SK-N-SH (cell line): ENCODE data around the gene GBA3. TPM values are rescaled to one million over a fixed set of nuclear protein-coding genes. Genes with fewer than 3 reads are reported as not detected.

Experiments used
- CTCF ChIA-PET: fragments of 300-600, 350-600 bp; formaldehyde crosslinking; extraction: SDS; loops from one replicate; lab custom pipeline; 2021; lab: Yijun Ruan, JAX
- POLR2A ChIA-PET: fragments of 350-600 bp; sonication (Branson Sonifier 250); formaldehyde crosslinking; extraction: SDS; loops from one replicate; lab custom pipeline; 2020; ENCODE audit warnings: antibody characterized with exemption, inconsistent platforms; lab: Yijun Ruan, JAX
- DNase-seq: peaks from one replicate; pipeline ENCODE4 v3.0.0; 2012
- H2AFZ ChIP-seq: fragments of 200-600 bp; sonication (generic); 2 replicates; pipeline ENCODE4 v1.8.1; 2016; ENCODE audit warnings: antibody characterized with exemption, mild to moderate bottlenecking, low read depth
- H3F3A ChIP-seq: fragments of 200-600 bp; sonication (generic); replicated peaks from 2 replicates; pipeline ENCODE3; 2016; ENCODE audit warnings: antibody characterized with exemption, mild to moderate bottlenecking; ENCODE audit not compliant: insufficient read depth
- H3K27ac ChIP-seq, 2 experiments: fragments of 200-500 bp in 1 of 2; fragments of 200-600 bp in 1 of 2; sonication (Bioruptor generic) in 1 of 2; sonication (generic), shearing (Covaris generic) in 1 of 2; 2 replicates each; pipeline versions ENCODE4 v1.5.1 to v1.6.1; 2014 to 2016; ENCODE audit warnings: low read depth in 2 of 2, inconsistent platforms in 1 of 2, low read length in 1 of 2, mild to moderate bottlenecking in 1 of 2, mixed read lengths in 1 of 2
- H3K27me3 ChIP-seq: fragments of 200-600 bp; sonication (generic), shearing (Covaris generic); 2 replicates; pipeline ENCODE4 v1.6.1; 2016; ENCODE audit warnings: mixed run types; ENCODE audit not compliant: insufficient read depth
- H3K36me3 ChIP-seq, 2 experiments: fragments of 200-500 bp in 1 of 2; fragments of 200-600 bp in 1 of 2; sonication (Bioruptor generic) in 1 of 2; sonication (generic) in 1 of 2; replicated peaks in 1 of 2; 2 replicates each; pipeline versions ENCODE3 to v1.5.1; 2014 to 2016; ENCODE audit warnings: low read length in 1 of 2, mild to moderate bottlenecking in 1 of 2; ENCODE audit not compliant: insufficient read depth in 2 of 2, control insufficient read depth in 1 of 2
- H3K4me1 ChIP-seq, 2 experiments: fragments of 200-500 bp in 1 of 2; fragments of 200-600 bp in 1 of 2; sonication (Bioruptor generic) in 1 of 2; sonication (generic), shearing (Covaris generic) in 1 of 2; 2 replicates each; pipeline versions ENCODE4 v1.5.1 to v1.6.1; 2014 to 2016; ENCODE audit warnings: low read depth in 1 of 2, low read length in 1 of 2, mixed run types in 1 of 2; ENCODE audit not compliant: insufficient read depth in 2 of 2, control insufficient read depth in 1 of 2
- H3K4me2 ChIP-seq: fragments of 200-600 bp; sonication (generic), shearing (Covaris generic); 2 replicates; pipeline ENCODE4 v1.6.1; 2017; ENCODE audit warnings: mixed run types
- H3K4me3 ChIP-seq, 2 experiments: fragments of 200-500 bp in 1 of 2; fragments of 200-600 bp in 1 of 2; sonication (Bioruptor generic) in 1 of 2; sonication (generic), shearing (Covaris generic) in 1 of 2; 2 replicates each; pipeline versions ENCODE4 v1.5.1 to v1.8.1; 2014 to 2016; ENCODE audit warnings: low read depth in 2 of 2, inconsistent platforms in 1 of 2, low read length in 1 of 2, mild to moderate bottlenecking in 1 of 2, mixed read lengths in 1 of 2, moderate library complexity in 1 of 2
- H3K79me2 ChIP-seq: fragments of 200-600 bp; sonication (generic); 2 replicates; pipeline ENCODE4 v1.8.1; 2017; ENCODE audit warnings: mild to moderate bottlenecking; ENCODE audit not compliant: insufficient read depth
- H3K9ac ChIP-seq: fragments of 200-600 bp; sonication (generic); 2 replicates; pipeline ENCODE4 v1.6.1; 2017; ENCODE audit warnings: mixed run types
- H3K9me2 ChIP-seq: fragments of 200-600 bp; sonication (generic); 2 replicates; pipeline ENCODE4 v1.6.1; 2017; ENCODE audit warnings: mixed run types
- H3K9me3 ChIP-seq: fragments of 200-600 bp; sonication (generic); 2 replicates; pipeline ENCODE4 v1.6.1; 2017; ENCODE audit warnings: mixed run types, mild to moderate bottlenecking, moderate library complexity
- H4K20me1 ChIP-seq: fragments of 200-600 bp; sonication (generic); 2 replicates; pipeline ENCODE4 v1.6.1; 2017; ENCODE audit warnings: mild to moderate bottlenecking, mixed run types; ENCODE audit not compliant: insufficient read depth
- CHD2 ChIP-seq: fragments of 150-350 bp; IDR thresholded peaks from 2 replicates; pipeline ENCODE4 v1.6.1; 2018; ENCODE audit warnings: low read length; ENCODE audit not compliant: partially characterized antibody
- EP300 ChIP-seq, 2 experiments: IDR thresholded peaks; 2 replicates each; pipeline versions ENCODE4 v1.4.0 to v1.6.1; 2012; ENCODE audit warnings: borderline replicate concordance in 1 of 2, low read depth in 1 of 2, low read length in 1 of 2
- EZH2phosphoT487 ChIP-seq: fragments of 200-600 bp; sonication (generic); IDR thresholded peaks from 2 replicates; pipeline ENCODE4 v1.6.1; 2017; ENCODE audit warnings: low read depth, mixed run types, mild to moderate bottlenecking, antibody characterized with exemption, moderate library complexity, borderline replicate concordance
- FOXJ3 ChIP-seq: sonication (generic); formaldehyde crosslinking; IDR thresholded peaks from 2 replicates; pipeline ENCODE4 v1.5.1; 2020; ENCODE audit warnings: mild to moderate bottlenecking, missing genetic modification reagents
- FOXM1 ChIP-seq: IDR thresholded peaks from 2 replicates; pipeline ENCODE4 v1.4.0; 2012; ENCODE audit warnings: low read depth, mild to moderate bottlenecking
- GATA2 ChIP-seq: sonication (generic); formaldehyde crosslinking; IDR thresholded peaks from 2 replicates; pipeline ENCODE4 v1.5.0; 2020; ENCODE audit warnings: mild to moderate bottlenecking, missing genetic modification reagents
- MEF2A ChIP-seq: IDR thresholded peaks from 2 replicates; pipeline ENCODE4 v1.4.0; 2012; ENCODE audit warnings: low read depth, borderline replicate concordance
- MXI1 ChIP-seq: IDR thresholded peaks from 2 replicates; pipeline ENCODE4 v1.6.1; 2012; ENCODE audit warnings: mild to moderate bottlenecking, low read depth, low read length, improper control_type of control experiment
- NFIC ChIP-seq: IDR thresholded peaks from 2 replicates; pipeline ENCODE4 v1.4.0; 2012; ENCODE audit warnings: borderline replicate concordance
- NRF1 ChIP-seq: IDR thresholded peaks from 2 replicates; pipeline ENCODE4 v1.6.1; 2012; ENCODE audit warnings: low read depth, mild to moderate bottlenecking, low read length
- POLR2AphosphoS5 ChIP-seq: IDR thresholded peaks from 2 replicates; pipeline ENCODE4 v1.6.1; 2012; ENCODE audit warnings: low read depth, low read length
- RFX5 ChIP-seq: IDR thresholded peaks from 2 replicates; pipeline ENCODE4 v1.6.1; 2012; ENCODE audit warnings: mild to moderate bottlenecking, improper control_type of control experiment, low read length
- SMC3 ChIP-seq: IDR thresholded peaks from 2 replicates; pipeline ENCODE4 v1.6.1; 2012; ENCODE audit warnings: low read depth, low read length, improper control_type of control experiment
- YY1 ChIP-seq: IDR thresholded peaks from 2 replicates; pipeline ENCODE4 v1.4.0; 2012; ENCODE audit warnings: low read depth, mild to moderate bottlenecking
- WGBS: methylation state at CpG from one replicate; pipeline ENCODE4 v1.1.6; 2017; ENCODE audit warnings: low lambda C conversion rate; 5-methylcytosine and 5-hydroxymethylcytosine counted together
- polyA plus RNA-seq, 3 experiments: library from polyadenylated mRNA; depleted of rRNA; stranded (reverse); fragments of >200 nt; gene quantifications; 2 replicates each; pipeline ENCODE4 v1.2.3, GENCODE V29; 2012
- TF ChIP-seq, protein P1 (sequence below): fragments of 200-600 bp; sonication (generic); IDR thresholded peaks from 2 replicates; pipeline ENCODE4 v1.6.1; 2017; ENCODE audit warnings: antibody characterized with exemption, mild to moderate bottlenecking, moderate library complexity
- TF ChIP-seq, protein P2 (sequence below): IDR thresholded peaks from 2 replicates; pipeline ENCODE4; 2012
- TF ChIP-seq, protein P3 (sequence below): IDR thresholded peaks from 2 replicates; pipeline ENCODE4 v1.6.1; 2012; ENCODE audit warnings: mild to moderate bottlenecking, low read depth, low read length, moderate library complexity
- TF ChIP-seq, protein P4 (sequence below): IDR thresholded peaks from 2 replicates; pipeline ENCODE4 v1.4.0; 2012; ENCODE audit warnings: low read depth, borderline replicate concordance

The GBA3 gene
- polyA plus RNA-seq, 1 of the 3 experiments (the other 2 are of a cell fraction) = not detected

DNA sequence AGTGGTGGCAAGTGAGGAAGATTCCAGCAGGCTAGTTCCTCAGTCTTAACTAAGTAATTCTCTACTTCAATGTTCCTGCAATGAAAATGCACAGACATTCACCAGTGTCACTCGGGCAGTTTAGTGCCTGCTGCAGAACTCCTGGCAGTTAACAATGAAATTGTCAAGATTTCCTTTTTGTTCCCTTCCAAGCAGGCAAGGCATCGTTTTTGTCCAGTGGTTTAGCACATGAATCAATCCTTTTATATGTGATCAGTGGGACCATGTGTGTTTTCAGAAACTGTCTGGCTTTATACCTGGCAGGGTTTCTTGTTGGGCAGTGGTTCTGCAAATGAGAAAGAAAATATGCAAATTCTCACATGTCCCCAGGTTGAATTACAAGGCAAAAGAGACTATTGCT lies 122.2 kb downstream of the GBA3 start:
- POLR2A ChIA-PET = no interaction called here
- CTCF ChIA-PET = no interaction called here
- H3F3A ChIP-seq = no peaks in the 10 kb centered on the region

More for the DNA sequence above, 122.2 kb downstream of the GBA3 start:
- H3K4me3 ChIP-seq = no peak overlapping the region
- H3K79me2 ChIP-seq = no peaks in the 10 kb centered on the region
- no peak overlapping the region for H3K9ac ChIP-seq
- TF ChIP-seq GATA2 (CRISPR knock-in tag) = no peak
- TF ChIP-seq, protein P1, sequence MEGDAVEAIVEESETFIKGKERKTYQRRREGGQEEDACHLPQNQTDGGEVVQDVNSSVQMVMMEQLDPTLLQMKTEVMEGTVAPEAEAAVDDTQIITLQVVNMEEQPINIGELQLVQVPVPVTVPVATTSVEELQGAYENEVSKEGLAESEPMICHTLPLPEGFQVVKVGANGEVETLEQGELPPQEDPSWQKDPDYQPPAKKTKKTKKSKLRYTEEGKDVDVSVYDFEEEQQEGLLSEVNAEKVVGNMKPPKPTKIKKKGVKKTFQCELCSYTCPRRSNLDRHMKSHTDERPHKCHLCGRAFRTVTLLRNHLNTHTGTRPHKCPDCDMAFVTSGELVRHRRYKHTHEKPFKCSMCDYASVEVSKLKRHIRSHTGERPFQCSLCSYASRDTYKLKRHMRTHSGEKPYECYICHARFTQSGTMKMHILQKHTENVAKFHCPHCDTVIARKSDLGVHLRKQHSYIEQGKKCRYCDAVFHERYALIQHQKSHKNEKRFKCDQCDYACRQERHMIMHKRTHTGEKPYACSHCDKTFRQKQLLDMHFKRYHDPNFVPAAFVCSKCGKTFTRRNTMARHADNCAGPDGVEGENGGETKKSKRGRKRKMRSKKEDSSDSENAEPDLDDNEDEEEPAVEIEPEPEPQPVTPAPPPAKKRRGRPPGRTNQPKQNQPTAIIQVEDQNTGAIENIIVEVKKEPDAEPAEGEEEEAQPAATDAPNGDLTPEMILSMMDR = no peak
- TF ChIP-seq, protein P2, sequence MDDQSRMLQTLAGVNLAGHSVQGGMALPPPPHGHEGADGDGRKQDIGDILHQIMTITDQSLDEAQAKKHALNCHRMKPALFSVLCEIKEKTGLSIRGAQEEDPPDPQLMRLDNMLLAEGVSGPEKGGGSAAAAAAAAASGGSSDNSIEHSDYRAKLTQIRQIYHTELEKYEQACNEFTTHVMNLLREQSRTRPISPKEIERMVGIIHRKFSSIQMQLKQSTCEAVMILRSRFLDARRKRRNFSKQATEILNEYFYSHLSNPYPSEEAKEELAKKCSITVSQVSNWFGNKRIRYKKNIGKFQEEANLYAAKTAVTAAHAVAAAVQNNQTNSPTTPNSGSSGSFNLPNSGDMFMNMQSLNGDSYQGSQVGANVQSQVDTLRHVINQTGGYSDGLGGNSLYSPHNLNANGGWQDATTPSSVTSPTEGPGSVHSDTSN = no peak
- no peak for TF ChIP-seq MEF2A
- TF ChIP-seq, protein P3, sequence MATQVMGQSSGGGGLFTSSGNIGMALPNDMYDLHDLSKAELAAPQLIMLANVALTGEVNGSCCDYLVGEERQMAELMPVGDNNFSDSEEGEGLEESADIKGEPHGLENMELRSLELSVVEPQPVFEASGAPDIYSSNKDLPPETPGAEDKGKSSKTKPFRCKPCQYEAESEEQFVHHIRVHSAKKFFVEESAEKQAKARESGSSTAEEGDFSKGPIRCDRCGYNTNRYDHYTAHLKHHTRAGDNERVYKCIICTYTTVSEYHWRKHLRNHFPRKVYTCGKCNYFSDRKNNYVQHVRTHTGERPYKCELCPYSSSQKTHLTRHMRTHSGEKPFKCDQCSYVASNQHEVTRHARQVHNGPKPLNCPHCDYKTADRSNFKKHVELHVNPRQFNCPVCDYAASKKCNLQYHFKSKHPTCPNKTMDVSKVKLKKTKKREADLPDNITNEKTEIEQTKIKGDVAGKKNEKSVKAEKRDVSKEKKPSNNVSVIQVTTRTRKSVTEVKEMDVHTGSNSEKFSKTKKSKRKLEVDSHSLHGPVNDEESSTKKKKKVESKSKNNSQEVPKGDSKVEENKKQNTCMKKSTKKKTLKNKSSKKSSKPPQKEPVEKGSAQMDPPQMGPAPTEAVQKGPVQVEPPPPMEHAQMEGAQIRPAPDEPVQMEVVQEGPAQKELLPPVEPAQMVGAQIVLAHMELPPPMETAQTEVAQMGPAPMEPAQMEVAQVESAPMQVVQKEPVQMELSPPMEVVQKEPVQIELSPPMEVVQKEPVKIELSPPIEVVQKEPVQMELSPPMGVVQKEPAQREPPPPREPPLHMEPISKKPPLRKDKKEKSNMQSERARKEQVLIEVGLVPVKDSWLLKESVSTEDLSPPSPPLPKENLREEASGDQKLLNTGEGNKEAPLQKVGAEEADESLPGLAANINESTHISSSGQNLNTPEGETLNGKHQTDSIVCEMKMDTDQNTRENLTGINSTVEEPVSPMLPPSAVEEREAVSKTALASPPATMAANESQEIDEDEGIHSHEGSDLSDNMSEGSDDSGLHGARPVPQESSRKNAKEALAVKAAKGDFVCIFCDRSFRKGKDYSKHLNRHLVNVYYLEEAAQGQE = no peak
- TF ChIP-seq FOXJ3 = no peak
- TF ChIP-seq FOXM1 = no peak
- TF ChIP-seq MXI1 = no peak
- TF ChIP-seq, protein P4, sequence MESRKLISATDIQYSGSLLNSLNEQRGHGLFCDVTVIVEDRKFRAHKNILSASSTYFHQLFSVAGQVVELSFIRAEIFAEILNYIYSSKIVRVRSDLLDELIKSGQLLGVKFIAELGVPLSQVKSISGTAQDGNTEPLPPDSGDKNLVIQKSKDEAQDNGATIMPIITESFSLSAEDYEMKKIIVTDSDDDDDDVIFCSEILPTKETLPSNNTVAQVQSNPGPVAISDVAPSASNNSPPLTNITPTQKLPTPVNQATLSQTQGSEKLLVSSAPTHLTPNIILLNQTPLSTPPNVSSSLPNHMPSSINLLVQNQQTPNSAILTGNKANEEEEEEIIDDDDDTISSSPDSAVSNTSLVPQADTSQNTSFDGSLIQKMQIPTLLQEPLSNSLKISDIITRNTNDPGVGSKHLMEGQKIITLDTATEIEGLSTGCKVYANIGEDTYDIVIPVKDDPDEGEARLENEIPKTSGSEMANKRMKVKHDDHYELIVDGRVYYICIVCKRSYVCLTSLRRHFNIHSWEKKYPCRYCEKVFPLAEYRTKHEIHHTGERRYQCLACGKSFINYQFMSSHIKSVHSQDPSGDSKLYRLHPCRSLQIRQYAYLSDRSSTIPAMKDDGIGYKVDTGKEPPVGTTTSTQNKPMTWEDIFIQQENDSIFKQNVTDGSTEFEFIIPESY = no peak
- no peak for TF ChIP-seq NRF1
- no peak for TF ChIP-seq RFX5
- no peak for TF ChIP-seq EP300 (IDR thresholded peaks at IDR 0.05; ENCODE audit: borderline replicate concordance in 1 of 2, low read depth in 1 of 2, low read length in 1 of 2)
- TF ChIP-seq CHD2 = no peak
- no peak for TF ChIP-seq SMC3
- no peak for TF ChIP-seq YY1
- TF ChIP-seq NFIC = no peak
- no peak for TF ChIP-seq POLR2AphosphoS5
- no peak for TF ChIP-seq EZH2phosphoT487
- no peaks in the 10 kb centered on the region for H3K36me3 ChIP-seq
- WGBS = 0% methylated on average over 2 of the region's 2 CpGs
- no peaks in the 10 kb centered on the region for H3K27me3 ChIP-seq
- H3K9me3 ChIP-seq = no peaks in the 10 kb centered on the region
- DNase-seq = no peak
- no peak overlapping the region for H3K27ac ChIP-seq
- no peaks in the 10 kb centered on the region for H3K9me2 ChIP-seq
- no peaks in the 10 kb centered on the region for H3K4me1 ChIP-seq
- no peak overlapping the region for H2AFZ ChIP-seq
- no peak overlapping the region for H3K4me2 ChIP-seq
- H4K20me1 ChIP-seq = no peaks in the 10 kb centered on the region
